ENCODE results near the gene HAPLN3. TPM values are rescaled to one million over a fixed set of nuclear protein-coding genes. Genes with fewer than 3 reads are reported as not detected.

Gene HAPLN3
- total RNA-seq, 1 donor from 2014 or later = 189 TPM

- Histone ChIP-seq H3K36me3 (no peaks in the 10 kb centered on the region), H3K27ac (no peak overlapping the region), H3K9me3 (no peaks in the 10 kb centered on the region), H3K4me1 (no peaks in the 10 kb centered on the region), H3K27me3 (no peaks in the 10 kb centered on the region), H3K4me3 (no peak overlapping the region)
- DNase-seq (ENCODE audit: low spot score in 2 of 2) = no peak
- intact Hi-C loops (cut with DNase I) = no loop called here
- TF ChIP-seq, protein P1, sequence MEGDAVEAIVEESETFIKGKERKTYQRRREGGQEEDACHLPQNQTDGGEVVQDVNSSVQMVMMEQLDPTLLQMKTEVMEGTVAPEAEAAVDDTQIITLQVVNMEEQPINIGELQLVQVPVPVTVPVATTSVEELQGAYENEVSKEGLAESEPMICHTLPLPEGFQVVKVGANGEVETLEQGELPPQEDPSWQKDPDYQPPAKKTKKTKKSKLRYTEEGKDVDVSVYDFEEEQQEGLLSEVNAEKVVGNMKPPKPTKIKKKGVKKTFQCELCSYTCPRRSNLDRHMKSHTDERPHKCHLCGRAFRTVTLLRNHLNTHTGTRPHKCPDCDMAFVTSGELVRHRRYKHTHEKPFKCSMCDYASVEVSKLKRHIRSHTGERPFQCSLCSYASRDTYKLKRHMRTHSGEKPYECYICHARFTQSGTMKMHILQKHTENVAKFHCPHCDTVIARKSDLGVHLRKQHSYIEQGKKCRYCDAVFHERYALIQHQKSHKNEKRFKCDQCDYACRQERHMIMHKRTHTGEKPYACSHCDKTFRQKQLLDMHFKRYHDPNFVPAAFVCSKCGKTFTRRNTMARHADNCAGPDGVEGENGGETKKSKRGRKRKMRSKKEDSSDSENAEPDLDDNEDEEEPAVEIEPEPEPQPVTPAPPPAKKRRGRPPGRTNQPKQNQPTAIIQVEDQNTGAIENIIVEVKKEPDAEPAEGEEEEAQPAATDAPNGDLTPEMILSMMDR (IDR thresholded peaks at IDR 0.05) = no peak
These were observed 29.0 kb downstream of the HAPLN3 start for GRCh38 chr15:88866295-88866881.

- Histone ChIP-seq H3K4me1 (no peaks in the 10 kb centered on the region), H3K36me3 (peaks cover 2 to 5% of the 10 kb centered on the region in 2 donors), H3K9me3 (no peaks in the 10 kb centered on the region), H3K4me3 (no peak overlapping the region), H3K27me3 (no peaks in the 10 kb centered on the region), H3K27ac (no peak overlapping the region)
- TF ChIP-seq, protein P1 (IDR thresholded peaks at IDR 0.05) = no peak
- intact Hi-C loops (cut with DNase I) = no loop called here
- no peak for DNase-seq (ENCODE audit: low spot score in 2 of 2)
These were observed 29.7 kb downstream of the HAPLN3 start for GRCh38 chr15:88865498-88866099.

GRCh38 chr15:88864861-88865497 lies 30.4 kb downstream of the HAPLN3 start:
- intact Hi-C loops (cut with DNase I) = no loop called here
- no peaks in the 10 kb centered on the region for H3K27me3 ChIP-seq
- TF ChIP-seq, protein P1 (IDR thresholded peaks at IDR 0.05) = no peak

GRCh38 chr15:88863412-88863811 lies 31.9 kb downstream of the HAPLN3 start:
- H3K4me1 ChIP-seq = no peaks in the 10 kb centered on the region
- TF ChIP-seq, protein P1 (IDR thresholded peaks at IDR 0.05) = no peak
- intact Hi-C loops (cut with DNase I) = no loop called here

More at GRCh38 chr15:88864861-88865497, 30.4 kb downstream of the HAPLN3 start:
- Histone ChIP-seq H3K4me3 (no peak overlapping the region), H3K9me3 (no peaks in the 10 kb centered on the region), H3K4me1 (no peaks in the 10 kb centered on the region), H3K36me3 (peaks cover 6 to 11% of the 10 kb centered on the region in 2 donors), H3K27ac (no peak overlapping the region)
- no peak for DNase-seq (ENCODE audit: low spot score in 2 of 2)

GRCh38 chr15:88860212-88860611 lies 35.1 kb downstream of the HAPLN3 start:
- intact Hi-C loops (cut with DNase I) = no loop called here

More at GRCh38 chr15:88863412-88863811, 31.9 kb downstream of the HAPLN3 start:
- H3K4me3 ChIP-seq = no peak overlapping the region
- H3K27ac ChIP-seq = no peak overlapping the region
- no peaks in the 10 kb centered on the region for H3K27me3 ChIP-seq
- H3K9me3 ChIP-seq = no peaks in the 10 kb centered on the region
- no peak for DNase-seq (ENCODE audit: low spot score in 2 of 2)
- H3K36me3 ChIP-seq = peaks cover 6 to 22% of the 10 kb centered on the region in 2 donors

More at GRCh38 chr15:88860212-88860611, 35.1 kb downstream of the HAPLN3 start:
- H3K4me1 ChIP-seq = no peaks in the 10 kb centered on the region
- peaks cover 6 to 24% of the 10 kb centered on the region in 2 donors for H3K36me3 ChIP-seq
- TF ChIP-seq, protein P1 (IDR thresholded peaks at IDR 0.05) = no peak
- no peaks in the 10 kb centered on the region for H3K27me3 ChIP-seq
- no peak overlapping the region for H3K27ac ChIP-seq
- no peaks in the 10 kb centered on the region for H3K9me3 ChIP-seq
- H3K4me3 ChIP-seq = no peak overlapping the region
- DNase-seq (ENCODE audit: low spot score in 2 of 2) = no peak
